CMK (cell line): ENCODE data around the gene GVQW3.
A peak's percentile ranks its signal among the peaks of the same experiment; 100 is the strongest.

Experiments used
- DNase-seq: peaks from one replicate; pipeline ENCODE4 v3.0.0-alpha.2; 2010; ENCODE audit warnings: low read depth

The GVQW3 gene

DNA sequence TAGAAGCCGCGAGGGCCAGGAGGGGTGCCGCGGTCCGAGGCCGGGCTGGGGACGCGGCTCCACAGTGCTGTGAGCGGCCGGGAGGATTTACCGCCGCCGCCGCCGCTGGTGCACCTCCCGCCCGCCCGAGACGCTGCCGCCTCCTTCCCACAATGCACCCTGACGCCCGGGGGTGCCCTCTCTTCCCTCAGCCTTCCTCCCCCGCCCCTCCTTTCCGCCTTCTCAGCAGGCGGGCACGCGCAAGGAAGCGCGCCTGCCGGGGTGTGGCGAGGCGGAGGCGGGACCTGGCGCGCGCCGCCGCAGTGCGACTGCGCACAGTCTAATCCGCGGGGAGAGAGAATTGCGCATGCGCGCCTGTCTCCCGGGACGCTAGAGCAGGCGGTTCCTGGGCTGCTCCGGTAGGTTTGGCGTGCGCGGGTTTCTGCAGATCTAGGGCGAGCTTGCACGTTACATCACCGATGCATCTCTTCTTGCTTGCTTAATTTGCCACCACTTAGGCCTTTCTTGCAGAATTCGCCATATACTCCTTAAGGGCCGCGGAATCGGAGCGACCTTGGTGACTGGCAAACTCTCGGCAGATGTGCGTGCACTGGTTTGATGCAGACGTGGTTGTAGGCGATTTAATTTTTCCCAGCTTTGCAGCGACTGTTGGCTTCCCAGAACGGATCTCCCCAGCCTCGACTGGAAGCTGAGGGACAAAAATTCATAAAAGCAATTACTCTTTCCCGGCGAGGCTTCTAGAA, at the start of gene GVQW3, which contains the start of gene THAP12:
Gene GVQW3, plus strand, starts transcription at position 347 of the 743 bp plus-strand sequence. CDS start 506 bp downstream, outside the sequence.
Gene THAP12, minus strand, starts transcription at position 156 of the 743 bp plus-strand sequence. CDS start 296 bp downstream, outside the sequence.
- peak; percentile 95 for DNase-seq

DNA sequence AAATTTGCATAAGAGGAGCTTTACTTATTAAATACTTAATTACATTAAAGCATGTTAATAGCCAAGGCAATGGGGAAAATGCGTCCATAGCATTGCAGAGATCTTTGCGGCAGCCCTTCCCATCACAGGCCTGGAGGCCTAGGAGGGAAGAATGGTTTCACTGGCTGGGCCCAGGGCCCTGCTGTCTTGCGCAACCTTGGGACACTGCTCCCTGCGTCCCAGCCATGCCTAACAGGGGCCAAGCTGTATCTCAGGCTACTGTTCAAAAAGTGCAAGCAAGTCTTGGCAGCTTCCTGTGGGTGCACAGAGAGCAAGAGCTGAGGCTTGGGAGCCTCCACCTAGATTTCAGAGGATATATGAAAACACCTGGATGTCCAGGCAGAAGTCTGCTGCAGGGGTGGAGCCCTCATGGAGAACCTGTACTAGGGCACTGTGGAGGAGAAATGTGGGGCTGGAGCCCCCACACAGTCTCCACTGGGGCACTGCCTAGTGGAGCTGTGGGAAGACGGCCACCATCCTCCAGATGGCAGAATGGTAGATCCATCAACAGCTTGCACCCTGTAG, 46.2 kb upstream of the GVQW3 start:
- no peak for DNase-seq

DNA sequence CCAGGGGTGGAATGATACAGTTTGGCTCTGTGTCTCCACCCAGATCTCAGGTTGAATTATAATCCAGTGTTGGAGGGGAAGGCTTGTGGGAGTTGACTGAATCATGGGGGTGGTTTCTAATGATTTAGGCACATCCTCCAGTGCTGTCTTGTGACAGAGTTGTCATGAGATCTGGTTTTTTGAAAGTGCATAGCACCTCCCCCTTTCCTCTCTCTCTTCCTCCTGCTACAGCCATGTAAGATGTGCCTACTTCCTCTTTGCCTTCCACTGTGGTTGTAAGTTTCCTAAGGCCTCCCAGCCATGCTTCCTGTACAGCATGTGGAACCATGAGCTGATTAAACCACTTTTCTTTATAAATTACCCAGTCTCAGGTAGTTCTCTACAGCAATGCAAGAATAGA, 45.3 kb upstream of the GVQW3 start:
- DNase-seq, result peak; percentile 75

DNA sequence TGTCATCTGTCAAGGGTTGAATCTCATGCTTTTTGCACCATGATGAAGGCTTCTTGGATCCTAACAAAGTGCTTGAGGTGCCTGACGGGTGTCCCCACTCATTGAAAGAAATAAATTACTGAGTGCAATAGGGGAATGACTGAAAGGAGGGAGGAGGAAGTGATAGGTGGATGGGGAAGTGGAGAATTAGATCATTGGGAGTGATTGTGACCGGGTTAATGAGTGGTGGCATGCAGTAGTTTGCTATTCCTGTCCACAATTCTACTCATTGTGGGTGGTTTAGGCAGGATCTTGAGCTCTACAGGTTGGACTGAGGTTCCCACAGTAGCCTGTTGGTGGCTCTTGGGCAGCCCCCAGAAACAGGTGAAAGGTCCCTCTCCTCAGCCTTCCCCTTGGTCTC, 44.5 kb upstream of the GVQW3 start:
- DNase-seq, result peak; percentile 40

DNA sequence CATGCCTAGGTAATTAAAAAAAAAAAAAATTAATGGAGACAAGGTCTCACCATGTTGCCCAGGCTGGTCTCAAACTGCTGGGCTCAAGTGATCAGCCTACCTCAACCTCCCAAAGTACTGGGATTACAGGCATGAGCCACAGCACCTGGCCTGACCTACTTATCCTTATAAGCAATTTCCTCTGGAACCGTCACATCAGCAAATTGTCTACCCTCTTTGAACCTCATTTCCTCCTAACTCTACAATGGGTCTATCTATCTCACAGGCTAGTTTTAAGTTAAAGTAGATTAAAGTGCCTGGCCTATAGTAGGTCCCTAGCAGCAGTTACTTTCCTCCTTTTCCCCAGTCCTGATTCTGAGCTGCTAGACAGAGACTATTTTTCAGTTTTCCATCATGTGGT, 43.7 kb upstream of the GVQW3 start:
- DNase-seq, result no peak

DNA sequence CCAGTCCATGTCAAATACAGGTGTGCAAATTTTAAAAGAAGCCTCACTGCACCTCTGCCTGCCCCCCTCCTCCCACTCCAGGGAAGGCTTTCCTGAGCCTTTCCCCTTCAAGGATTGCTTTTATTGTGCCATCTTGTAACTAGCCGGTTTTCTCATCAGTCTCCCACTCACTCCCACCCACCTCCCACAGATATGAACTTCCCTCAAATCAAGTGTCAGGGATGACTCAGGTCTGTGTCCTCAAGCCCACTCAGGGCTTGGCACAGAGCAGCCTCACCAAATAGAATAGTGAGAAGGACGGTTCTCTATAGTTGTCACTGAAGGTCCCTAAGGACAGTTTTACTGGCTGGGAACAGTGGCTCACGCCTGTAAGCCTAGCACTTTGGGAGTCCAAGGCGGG, 43.2 kb upstream of the GVQW3 start:
- no peak for DNase-seq

DNA sequence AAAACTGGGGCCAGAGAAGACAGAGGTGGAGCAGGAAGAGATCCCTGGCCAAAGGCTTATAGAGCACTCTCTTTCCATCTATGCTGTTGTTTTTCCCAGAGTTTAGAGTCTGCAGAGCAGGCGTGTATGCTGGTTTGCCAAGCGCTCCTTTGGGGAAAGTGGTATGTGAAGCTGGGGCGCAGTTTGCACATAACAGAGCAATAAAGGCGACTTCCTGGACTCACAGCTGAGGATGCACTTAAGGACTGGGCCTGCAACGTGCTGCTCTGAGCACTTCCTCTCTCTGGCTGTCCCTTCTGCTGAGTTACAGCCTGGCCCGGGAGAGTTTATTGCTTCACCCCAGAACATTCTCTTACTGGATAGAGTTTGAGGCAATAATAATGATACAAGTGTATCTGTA, 41.9 kb upstream of the GVQW3 start:
- no peak for DNase-seq

DNA sequence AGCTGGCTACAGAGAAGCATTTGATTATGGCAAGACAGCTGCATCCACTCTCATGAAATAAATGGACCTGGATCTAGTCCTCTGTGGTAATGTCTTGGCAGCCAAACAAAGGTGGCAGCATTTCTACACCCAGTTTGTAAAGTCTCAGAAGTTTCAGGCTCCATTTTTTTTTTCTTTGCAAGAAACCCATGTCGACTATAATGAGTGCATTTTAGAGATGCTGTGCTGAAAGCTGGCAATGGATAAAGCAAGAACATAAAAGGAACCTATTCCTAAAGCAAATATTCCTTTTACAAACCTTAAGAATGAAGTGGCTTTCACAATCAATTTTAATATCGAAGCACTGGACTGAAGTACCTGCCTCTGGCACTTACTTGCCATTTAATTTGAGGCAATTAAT, 33.7 kb upstream of the GVQW3 start:
- DNase-seq, result no peak

DNA sequence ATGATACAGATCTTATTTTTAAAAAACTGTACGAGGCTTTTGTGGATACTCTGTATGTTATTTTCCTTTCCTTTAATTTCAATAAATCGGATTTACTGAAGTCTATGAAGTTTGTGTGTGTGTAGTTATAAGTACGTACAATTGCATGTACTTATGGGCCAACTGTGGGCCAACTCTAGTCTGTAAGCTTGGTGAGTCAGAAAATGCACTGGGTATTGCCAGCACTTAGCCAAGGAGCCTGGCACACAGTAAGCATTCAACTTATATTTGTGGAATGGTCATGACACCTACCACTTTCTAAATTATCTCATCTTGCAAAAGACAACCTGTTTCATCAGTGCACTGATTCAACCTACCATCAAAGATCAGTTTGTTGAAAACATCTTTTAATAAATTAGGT, 32.8 kb upstream of the GVQW3 start:
- no peak for DNase-seq

DNA sequence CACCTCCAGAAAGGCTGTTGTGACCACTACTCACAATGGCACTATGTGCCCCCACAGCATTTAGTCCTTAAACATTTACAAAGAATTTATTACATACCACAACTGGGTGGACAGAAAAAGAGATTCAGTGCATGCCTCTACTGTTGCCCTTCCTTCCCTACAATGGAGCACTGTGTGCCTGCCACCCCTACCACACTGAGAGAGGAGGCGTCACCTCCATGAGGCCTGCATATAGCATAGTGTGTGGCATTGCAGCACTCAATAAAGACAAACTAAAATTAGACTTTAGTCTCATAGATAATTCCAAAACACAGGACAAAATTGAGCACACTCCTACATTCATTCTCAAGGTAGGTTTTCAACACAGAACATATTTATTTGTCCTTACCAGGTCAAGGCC, 26.0 kb upstream of the GVQW3 start:
- DNase-seq, result no peak

DNA sequence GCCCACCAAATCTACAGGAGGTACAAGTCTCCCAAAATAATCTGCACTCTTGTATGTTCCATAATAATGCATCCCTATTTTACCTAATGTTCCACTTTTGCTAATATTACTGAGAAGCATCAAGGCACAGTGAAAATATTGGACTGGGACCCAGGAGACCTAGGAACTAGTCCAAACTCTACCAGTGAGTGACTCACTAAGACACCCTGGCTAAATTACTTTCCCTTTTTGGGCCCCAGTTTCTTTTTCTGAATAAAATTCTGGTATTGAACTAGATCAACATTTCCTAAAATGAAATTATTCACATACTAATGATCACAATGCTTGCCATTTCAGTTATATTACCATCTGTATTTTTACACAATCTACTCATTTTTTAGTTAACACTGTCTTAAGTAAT, 19.7 kb upstream of the GVQW3 start:
- no peak for DNase-seq

DNA sequence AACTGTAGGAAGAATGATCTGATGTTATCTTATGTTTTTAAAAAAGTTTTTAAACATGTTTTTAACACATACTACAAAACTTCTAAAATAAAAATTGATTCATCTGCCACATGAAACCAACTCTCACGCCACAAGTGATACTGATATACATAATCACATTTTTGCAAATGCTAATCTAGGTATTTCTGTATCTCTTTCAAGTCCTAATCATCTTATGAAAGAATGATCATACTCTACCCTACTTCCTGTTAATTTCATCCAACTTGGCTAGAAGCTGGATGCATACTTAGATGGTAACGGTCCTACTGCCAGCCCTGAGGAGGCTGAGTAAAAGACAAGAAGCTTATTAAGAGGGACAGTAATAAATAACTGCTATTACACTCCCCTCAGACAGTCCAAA, 19.3 kb upstream of the GVQW3 start:
- DNase-seq, result no peak

DNA sequence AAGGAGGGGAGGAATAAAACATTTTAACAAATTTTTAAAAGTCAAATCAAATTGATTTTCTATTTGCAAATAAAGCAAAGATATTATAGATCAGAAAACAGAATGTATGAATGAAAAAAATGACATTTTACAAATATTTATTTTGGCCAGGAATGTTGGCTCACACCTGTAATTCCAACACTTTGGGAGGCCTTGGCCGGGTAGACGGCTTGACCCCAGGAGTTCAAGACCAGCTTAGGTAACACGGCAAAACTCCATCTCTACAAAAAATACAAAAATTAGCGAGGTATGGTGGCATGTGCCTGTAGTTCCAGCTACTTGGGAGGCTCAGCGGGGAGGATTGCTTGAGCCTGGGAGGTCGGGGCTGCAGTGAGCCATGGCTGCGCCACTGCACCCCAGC, 18.4 kb upstream of the GVQW3 start:
- DNase-seq, result no peak

DNA sequence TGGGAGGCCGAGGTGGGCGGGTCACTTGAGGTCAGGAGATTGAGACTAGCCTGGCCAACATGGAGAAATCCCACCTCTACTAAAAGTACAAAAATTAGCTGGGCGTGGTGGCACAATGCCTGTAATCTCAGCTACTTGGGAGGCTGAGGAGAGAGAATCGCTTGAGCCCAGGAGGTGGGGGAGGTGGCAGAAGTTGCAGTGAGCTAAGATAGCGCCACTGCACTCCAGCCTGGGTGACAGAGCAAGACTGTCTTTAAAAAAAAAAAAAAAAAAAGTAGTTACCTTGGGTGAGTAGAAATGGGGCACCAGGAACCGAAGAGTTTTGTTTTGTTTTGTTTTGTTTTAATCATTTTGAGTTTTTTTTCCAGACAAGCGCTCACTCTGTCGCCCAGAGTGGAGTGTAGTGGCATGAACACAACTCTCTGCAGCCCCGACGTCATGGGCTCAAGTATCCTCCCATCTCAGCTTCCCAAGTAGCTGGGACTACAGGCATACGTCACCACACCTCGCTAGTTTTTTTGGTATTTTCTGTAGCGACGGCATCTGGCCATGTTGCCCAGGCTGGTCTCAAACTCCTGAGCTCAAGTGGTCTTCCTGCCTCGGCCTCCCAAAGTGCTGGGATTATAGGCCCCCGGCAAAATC, 16.0 kb upstream of the GVQW3 start:
- no peak for DNase-seq

DNA sequence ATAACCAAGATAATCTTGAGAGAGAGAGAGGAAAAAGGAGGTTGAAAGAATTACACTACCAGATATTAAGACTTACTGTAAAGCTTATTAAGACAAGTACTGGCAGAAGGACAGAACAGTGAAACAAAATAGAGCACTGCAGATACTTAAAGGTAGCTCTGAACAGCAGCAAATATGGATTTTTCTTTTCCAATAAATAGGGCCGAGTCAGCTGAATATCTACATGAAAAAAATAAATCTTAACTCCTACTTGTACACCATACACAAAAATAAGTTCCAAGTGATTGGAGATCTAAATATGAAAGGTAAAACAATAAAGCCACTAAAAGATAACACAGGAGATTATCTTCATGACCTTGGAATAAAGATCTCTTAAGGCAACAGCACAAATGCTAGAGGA, 12.6 kb upstream of the GVQW3 start:
- DNase-seq, result no peak

DNA sequence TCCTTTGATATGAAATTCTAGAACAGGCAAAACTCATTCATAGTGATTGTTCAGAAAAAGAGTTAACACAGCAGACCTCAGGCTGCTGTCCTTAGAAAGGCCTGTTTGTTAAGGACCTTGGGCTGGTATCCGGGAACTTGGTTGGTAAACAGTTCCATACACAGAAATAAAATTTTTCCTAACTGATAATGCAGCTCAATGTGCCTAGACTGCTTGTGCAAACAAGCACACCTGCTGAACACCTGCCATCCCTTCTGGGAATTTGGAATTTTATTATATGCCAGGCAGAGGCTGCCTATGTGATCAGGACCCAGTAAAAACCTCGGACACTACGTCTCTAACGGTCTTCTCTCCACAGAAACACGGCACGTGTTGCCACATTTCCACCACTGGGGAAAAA, 11.7 kb upstream of the GVQW3 start:
- DNase-seq, result no peak

DNA sequence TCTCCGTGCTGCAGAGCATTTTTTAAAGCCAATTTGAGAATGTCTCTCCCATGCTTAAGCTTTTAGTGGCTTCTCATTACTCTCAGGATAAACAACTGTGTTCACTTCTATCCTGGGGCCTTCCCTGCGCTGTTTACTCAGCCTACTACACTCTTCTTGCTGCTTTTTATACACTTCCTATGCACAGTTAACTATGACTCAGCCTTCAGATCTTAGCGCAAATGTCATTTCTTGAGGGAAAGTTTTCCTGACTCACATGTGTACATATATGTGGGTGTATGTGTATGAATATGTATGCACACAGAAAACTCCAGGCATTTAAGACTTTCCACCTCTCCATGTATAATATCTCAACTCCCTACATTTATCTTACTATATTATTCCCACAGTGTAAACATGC, 10.0 kb upstream of the GVQW3 start:
- no peak for DNase-seq

DNA sequence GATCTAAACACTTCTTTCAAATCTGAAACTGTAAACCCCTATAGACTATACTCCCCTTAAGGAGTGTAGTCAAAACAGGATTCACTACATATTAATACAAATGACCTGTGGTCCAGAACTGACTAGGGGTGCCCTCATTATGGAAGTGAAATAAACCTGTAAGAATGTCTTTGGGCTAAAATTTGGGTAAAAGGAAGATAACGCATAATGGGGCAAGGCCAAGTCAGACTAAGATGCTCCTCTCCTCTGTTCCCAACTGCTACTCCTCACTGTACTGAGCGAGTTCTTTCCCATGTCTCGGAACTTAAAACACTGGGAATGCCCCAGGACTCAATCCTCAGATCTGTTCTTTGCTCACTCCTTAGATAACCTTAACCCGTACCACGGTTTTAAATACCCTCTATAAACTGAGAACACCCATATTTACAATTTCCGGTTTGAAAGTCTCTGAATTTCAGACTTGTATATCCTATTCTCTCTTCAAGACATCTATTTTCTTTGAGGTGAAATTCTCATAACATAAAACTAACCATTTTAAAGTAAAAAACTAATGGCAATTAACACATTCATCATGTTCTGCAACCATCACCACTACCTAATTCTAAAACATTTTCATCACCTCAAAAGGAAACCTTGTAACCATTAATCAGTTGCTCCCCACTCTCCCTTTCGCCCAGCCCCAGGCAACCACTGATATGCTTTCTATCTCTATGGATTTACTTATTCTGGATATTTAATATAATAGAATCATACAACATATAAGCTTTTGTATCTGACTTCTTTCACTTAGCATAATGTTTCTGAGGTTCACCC, 4.2 kb upstream of the GVQW3 start:
- DNase-seq, result no peak

DNA sequence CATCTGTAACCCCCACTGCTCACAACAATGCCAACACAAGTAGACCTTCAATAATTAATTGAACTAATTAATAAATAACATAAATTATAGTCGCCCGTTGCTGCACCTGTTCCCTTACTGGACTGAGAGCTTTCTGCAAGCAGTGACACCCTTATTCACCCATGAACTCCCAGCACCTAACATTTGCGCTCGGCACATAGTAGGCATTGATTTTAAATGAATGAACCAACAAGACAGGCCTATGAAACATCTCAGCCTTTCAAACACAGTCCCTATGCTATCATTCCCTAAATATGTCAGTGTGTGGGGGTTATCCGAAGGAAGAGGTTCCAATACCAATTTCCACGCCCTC, 1.3 kb upstream of the GVQW3 start:
- no peak for DNase-seq

DNA sequence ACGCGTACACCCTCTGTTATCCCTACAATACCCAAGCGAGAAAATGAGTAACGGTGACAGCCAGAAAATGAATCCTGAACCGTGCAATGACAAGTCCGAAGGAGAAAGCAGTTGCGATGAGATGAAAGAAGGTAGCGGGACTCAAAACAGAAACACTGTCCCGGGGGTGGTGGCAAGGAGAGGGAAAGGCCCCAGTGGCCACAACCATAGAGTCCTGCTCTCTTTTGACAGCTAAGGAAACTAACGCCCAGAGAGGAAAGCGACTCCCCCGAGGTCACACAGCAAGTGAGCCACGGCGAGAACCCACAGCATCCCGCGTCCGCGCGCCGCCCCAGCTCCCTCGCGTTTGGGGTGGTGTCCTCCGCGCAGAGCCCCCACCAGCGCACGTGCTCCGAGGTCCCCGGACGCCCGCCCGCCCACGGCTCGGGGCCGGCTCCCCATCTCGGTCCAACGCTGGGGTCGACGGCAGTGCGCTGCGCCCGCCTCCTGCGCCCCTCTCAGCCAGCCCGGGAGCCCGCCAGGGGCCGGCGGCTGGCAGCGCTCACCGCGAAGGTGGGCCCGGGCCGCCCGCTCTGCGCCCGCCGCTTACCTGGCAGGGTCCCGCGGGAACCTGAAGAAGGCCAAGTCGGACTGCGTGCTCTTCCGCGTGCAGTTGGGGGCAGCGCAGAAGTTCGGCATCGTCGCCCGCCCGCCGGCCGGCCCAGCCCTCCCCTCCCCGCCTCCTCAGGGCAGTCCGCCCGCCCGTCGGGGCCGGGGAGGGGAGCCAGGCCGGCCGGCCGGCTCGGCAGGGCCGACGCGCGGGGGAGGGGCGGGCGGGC, 755 bp upstream of the GVQW3 start:
- peak; percentile 49 for DNase-seq

DNA sequence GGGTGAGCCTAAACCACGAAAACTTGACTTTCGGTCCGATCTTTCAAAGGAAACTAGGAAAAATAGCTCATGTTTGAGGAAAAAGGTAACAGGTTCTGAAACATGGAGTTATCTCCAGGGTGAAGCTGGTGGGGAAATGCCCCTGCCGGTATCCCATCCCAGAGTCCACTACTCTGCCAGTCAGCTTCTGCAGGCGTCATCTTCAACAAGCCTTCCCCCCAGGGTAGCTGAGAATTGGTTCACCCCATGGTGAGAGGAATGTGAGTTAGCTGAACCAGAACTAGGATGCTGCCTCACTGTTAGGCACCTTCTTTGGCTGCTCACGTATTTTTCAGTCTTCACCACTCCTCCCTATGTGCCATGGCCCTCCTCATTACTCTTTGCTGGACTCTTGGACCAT, 1.1 kb downstream of the GVQW3 start:
- DNase-seq, result no peak

DNA sequence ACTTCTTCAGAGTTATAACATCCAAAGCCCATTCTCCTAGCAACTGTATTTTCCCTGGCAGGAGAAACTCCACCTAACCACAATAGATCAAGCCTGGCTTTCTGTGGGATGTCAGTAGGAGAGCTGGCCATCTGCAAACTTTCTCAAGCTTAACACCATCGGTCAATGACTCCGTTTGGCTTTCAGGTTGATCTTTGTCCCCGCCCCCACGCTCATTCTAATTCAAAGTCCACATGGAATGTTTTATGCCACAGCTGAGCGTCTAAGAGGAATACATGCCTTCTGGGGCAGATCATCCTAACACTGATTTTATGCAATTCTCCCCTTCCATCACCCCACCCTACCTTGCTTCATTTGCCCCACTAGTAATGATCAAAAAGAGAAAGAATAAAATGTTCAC, 4.8 kb downstream of the GVQW3 start:
- no peak for DNase-seq
